ENCODE measurements around the gene ANKRD55.
A peak's percentile ranks its signal among the peaks of the same experiment; 100 is the strongest.

Gene ANKRD55

GRCh38 chr5:56115589-56115988 is 117.5 kb downstream of the ANKRD55 start:
- TF ChIP-seq CTCF (IDR thresholded peaks at IDR 0.05; ENCODE audit: low read length, missing control alignments) = no peak
- no peak overlapping the region for H3K4me3 ChIP-seq (replicated peaks; ENCODE audit: low read depth, low read length)
- no peak for DNase-seq (ENCODE audit: low read depth)

- TF ChIP-seq CTCF (IDR thresholded peaks at IDR 0.05; ENCODE audit: low read length, missing control alignments) = no peak
- DNase-seq (ENCODE audit: low read depth) = peak; percentile 43
Observed at GRCh38 chr5:56112526-56113121, 120.5 kb downstream of the ANKRD55 start.

GRCh38 chr5:56111404-56111781 is 121.7 kb downstream of the ANKRD55 start:
- no peak overlapping the region for H3K4me3 ChIP-seq (replicated peaks; ENCODE audit: low read depth, low read length)
- TF ChIP-seq CTCF (IDR thresholded peaks at IDR 0.05; ENCODE audit: low read length, missing control alignments) = no peak
- no peak for DNase-seq (ENCODE audit: low read depth)

More at GRCh38 chr5:56112526-56113121, 120.5 kb downstream of the ANKRD55 start:
- H3K4me3 ChIP-seq (replicated peaks; ENCODE audit: low read depth, low read length) = no peak overlapping the region

- TF ChIP-seq CTCF (IDR thresholded peaks at IDR 0.05; ENCODE audit: low read length, missing control alignments) = no peak
- H3K4me3 ChIP-seq (replicated peaks; ENCODE audit: low read depth, low read length) = no peak overlapping the region
- DNase-seq (ENCODE audit: low read depth) = peak; percentile 60
Observed at GRCh38 chr5:56110646-56111403, 122.3 kb downstream of the ANKRD55 start.

- H3K4me3 ChIP-seq (replicated peaks; ENCODE audit: low read depth, low read length) = no peak overlapping the region
- no peak for TF ChIP-seq CTCF (IDR thresholded peaks at IDR 0.05; ENCODE audit: low read length, missing control alignments)
- DNase-seq (ENCODE audit: low read depth) = no peak
Observed at GRCh38 chr5:56108246-56108645, 124.9 kb downstream of the ANKRD55 start.

- TF ChIP-seq CTCF (IDR thresholded peaks at IDR 0.05; ENCODE audit: low read length, missing control alignments) = no peak
- DNase-seq (ENCODE audit: low read depth) = no peak
- no peak overlapping the region for H3K4me3 ChIP-seq (replicated peaks; ENCODE audit: low read depth, low read length)
Observed at GRCh38 chr5:56106837-56107236, 126.3 kb downstream of the ANKRD55 start.

Data from fibroblast of pulmonary artery (primary cell).